GM12872 (cell line): ENCODE measurements around the gene CFAP20.

Experiments used
- TF ChIP-seq, protein P1 (sequence below): IDR thresholded peaks from 3 replicates; pipeline ENCODE4 v1.5.1; 2011; ENCODE audit warnings: low read depth, mild to moderate bottlenecking, low read length, moderate library complexity; ENCODE audit not compliant: insufficient read depth

CFAP20 gene

DNA sequence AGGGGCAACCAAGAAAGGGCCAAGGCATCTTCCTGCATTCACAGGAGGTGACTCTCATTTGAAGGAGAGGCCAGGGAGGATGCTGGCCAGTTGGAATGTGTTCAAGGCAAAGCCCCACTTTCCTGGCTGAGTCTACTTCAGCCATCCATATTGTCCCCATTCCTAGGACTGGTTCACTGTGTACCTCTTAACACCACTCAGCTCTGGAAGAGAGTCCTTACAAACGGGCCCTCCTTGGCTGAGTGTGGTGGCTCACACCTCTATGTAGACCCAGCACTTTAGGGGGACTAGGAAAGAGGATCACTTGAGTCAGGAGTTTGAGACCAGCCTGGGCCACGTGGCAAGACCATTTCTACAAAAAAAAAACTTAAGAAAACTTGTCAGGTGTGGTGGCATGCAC, 28.1 kb upstream of the CFAP20 start:
- TF ChIP-seq, protein P1, sequence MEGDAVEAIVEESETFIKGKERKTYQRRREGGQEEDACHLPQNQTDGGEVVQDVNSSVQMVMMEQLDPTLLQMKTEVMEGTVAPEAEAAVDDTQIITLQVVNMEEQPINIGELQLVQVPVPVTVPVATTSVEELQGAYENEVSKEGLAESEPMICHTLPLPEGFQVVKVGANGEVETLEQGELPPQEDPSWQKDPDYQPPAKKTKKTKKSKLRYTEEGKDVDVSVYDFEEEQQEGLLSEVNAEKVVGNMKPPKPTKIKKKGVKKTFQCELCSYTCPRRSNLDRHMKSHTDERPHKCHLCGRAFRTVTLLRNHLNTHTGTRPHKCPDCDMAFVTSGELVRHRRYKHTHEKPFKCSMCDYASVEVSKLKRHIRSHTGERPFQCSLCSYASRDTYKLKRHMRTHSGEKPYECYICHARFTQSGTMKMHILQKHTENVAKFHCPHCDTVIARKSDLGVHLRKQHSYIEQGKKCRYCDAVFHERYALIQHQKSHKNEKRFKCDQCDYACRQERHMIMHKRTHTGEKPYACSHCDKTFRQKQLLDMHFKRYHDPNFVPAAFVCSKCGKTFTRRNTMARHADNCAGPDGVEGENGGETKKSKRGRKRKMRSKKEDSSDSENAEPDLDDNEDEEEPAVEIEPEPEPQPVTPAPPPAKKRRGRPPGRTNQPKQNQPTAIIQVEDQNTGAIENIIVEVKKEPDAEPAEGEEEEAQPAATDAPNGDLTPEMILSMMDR = no peak

DNA sequence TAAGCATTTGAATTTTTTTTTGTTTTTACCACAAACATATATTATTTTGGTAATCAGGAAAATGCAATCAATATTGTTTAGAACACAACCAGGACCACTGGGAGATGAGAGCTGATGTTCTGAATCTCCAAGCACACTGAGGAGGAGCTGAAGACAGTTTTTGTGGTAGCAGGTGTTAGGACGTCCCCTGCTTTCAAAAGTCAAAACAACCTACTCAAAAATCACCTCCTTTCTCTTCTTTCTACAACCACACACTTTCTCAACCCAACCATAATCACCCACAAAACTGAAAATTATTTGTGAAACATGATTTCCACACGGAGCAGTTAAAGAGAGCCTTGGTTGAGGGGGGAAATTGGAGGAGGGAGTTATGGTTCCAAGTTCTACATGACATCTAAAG, 26.7 kb upstream of the CFAP20 start:
- TF ChIP-seq, protein P1 = no peak

DNA sequence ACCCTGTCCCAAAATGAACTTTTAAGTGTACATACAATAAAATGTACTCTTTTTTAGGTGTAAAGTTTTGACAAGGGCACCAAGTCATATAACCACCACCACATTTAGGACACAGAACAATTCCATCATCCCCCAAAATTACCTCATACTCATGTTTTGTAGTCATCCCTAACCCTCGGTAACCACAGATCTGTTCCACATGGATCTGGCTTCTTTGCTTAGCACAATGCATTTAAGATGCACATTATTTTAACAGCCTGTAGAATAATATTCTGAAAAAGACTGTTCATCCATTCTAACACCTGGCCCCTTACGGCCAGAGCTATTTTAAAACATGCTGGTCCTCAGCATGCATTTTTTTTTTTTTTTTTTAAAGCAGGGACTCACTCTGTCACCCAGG, 25.2 kb upstream of the CFAP20 start:
- TF ChIP-seq, protein P1 = no peak

DNA sequence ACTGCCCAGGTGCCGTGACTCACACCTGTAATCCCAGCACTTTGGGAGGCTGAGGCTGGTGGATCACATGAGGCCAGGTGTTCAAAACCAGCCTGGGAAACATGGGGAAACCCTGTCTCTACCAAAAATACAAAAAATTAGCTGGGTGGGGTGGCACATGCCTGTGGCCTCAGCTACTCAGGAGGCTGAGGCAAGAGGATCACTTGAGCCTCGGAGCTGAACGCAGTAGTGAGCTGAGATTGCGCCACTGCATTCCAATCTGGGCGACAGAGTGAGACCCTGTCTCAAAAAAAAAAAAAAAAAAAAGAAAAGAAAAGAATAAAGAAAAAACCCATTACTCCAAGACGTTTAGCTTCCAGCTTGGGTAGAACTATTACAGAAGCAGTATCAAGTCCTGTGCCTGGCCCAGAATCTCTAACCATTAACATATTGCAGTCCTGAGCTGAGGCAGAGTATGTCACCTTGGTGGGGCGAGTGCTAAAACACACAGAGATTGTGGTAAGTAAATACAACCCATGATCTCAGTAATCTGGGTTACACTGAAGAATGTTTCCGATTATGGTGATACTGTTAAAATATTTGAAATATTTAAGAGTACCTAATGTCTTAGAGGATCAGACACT, 23.2 kb upstream of the CFAP20 start:
- TF ChIP-seq, protein P1 = no peak

DNA sequence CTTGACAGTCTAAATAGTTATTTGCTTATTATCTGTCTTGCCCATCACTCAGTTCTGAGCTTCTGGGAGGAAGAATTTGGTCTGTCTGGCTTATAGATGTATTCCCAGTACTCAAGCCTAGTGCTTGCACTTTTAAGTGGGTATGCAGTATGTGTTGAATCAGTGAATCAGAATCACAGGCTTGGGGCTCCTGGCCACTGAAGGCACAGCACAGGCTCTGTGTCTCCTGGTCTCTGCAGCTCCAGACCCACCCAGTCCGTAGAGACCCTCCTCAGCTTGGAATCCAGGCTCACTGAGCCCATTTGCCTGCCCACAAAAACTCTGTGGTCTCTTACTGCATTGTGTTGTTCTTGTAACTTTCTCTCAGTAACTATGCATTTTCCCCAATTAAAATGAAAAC, 19.3 kb upstream of the CFAP20 start:
- TF ChIP-seq, protein P1 = no peak

DNA sequence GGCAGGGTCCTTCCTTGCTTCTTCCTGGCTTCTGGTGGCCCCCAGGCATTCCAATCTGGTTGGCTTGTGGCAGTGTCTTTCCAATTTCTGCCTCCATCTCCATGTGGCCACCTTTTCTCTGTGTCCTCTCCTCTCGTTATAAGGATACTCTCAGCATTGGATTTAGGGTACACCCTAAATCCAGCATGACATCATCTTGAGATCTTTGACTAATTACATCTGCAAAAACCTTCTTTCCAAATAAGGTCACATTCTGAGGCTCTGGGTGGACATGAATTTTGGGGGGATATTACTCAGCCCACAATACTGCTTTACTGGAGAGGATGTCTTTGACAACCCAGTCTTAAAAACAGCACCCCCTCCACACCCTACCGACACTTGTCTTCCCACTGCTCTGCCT, 18.9 kb upstream of the CFAP20 start:
- TF ChIP-seq, protein P1 = no peak

DNA sequence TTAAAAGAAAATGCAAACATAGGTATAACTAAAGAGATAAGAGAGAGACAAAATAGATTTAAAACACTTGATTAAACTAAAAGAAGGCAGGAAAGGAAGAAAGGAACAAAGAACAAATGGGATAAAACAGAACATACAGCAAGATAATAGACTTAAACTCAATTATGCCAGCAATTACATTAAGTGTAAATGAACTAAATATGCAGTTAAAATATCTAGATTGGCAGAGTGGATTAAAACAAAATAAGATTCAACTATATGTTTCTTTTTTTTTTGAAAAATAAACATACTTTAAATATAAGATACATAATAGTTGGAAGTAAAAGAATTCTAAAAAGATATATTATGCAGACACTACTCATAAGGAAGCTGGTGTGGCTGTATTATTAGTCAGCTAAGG, 9.7 kb upstream of the CFAP20 start:
- TF ChIP-seq, protein P1 = no peak
